AG04450 (cell line): ENCODE data around the gene ITIH6. TPM values are rescaled to one million over a fixed set of nuclear protein-coding genes. Genes with fewer than 3 reads are reported as not detected.
A peak's percentile ranks its signal among the peaks of the same experiment; 100 is the strongest.

Experiments used
- CTCF ChIA-PET: fragments of 300-600, 350-600 bp; formaldehyde crosslinking; extraction: SDS; loops from one replicate; lab custom pipeline; 2022; ENCODE audit warnings: antibody characterized with exemption, inconsistent platforms; lab: Charles Lee
- POLR2A ChIA-PET: fragments of 350-600 bp; formaldehyde crosslinking; extraction: SDS; loops from one replicate; lab custom pipeline; 2021; ENCODE audit warnings: antibody characterized with exemption, inconsistent platforms; lab: Yijun Ruan, JAX
- DNase-seq: peaks from one replicate; pipeline ENCODE4 v3.0.0-alpha.2; 2011; ENCODE audit warnings: low read depth, low spot score
- H3K27ac ChIP-seq: one replicate; pipeline ENCODE4 v1.5.1; 2012; ENCODE audit warnings: low read depth, low read length, control low read depth
- H3K27me3 ChIP-seq: one replicate; pipeline ENCODE4 v1.6.0; 2012; ENCODE audit warnings: low read length; ENCODE audit not compliant: control insufficient read depth, insufficient read depth
- H3K4me3 ChIP-seq: 2 replicates; pipeline ENCODE4 v1.5.1; 2011; ENCODE audit warnings: mild to moderate bottlenecking, low read depth, low read length, control low read depth
- H3K9me3 ChIP-seq: 2 replicates; pipeline ENCODE4 v1.5.1; 2012; ENCODE audit warnings: low read length; ENCODE audit not compliant: control insufficient read depth, insufficient read depth
- CTCF ChIP-seq: IDR thresholded peaks from 2 replicates; pipeline ENCODE4 v1.5.1; 2011; ENCODE audit warnings: low read depth, low read length, control low read depth, inconsistent platforms
- polyA plus RNA-seq: library from polyadenylated mRNA; depleted of rRNA; stranded (reverse); fragments of >200 nt; gene quantifications from 2 replicates; pipeline ENCODE4 v1.2.3, GENCODE V29; 2011

ITIH6 gene
- polyA plus RNA-seq, 1 experiment, result not detected

DNA sequence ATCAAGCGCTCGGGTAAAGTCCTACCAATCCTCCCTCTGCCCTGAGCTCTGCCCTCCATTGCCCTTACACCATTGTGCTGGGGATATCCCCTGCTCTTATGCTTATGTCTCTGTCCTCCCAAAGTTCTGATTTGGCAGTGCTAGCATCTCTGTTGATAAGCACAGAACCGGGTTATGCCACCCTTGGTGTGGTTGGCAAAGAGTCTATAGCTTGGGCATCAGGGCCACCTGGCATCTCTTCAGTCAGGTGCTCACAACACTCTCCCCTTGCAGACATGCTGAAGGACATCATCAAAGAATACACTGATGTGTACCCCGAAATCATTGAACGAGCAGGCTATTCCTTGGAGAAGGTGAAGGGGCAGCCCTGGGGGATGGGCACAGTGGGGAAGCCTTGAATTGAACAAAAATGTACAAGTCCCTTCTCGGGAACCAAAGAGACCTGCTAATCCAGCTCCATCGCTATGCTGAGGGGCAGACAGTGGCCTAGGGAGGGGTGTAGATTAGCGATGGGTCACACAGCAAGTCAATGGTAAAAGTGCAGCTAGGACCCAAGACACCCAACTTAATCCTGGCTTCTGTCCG is 13.3 kb upstream of the ITIH6 start:
- ChIA-PET POLR2A (no interaction called here), CTCF (no interaction called here)
- no peak overlapping the region for H3K27ac ChIP-seq
- DNase-seq, result no peak
- TF ChIP-seq CTCF, result no peak
- no peaks in the 10 kb centered on the region for H3K27me3 ChIP-seq
- H3K4me3 ChIP-seq, result no peak overlapping the region
- no peaks in the 10 kb centered on the region for H3K9me3 ChIP-seq

GRCh38 chrX:54810532-54810931 is 12.5 kb upstream of the ITIH6 start:
- TF ChIP-seq CTCF, result no peak
- Histone ChIP-seq H3K4me3 (peak overlapping the region; percentile 84), H3K9me3 (no peaks in the 10 kb centered on the region), H3K27me3 (no peaks in the 10 kb centered on the region), H3K27ac (no peak overlapping the region)
- DNase-seq, result no peak
- CTCF ChIA-PET, result no interaction called here
- POLR2A ChIA-PET, result interaction anchor here (0.8 kb wide), 1 partner anchor 170 kb away, joined by 3 read pairs; no protein-coding TSS in a partner anchor

DNA sequence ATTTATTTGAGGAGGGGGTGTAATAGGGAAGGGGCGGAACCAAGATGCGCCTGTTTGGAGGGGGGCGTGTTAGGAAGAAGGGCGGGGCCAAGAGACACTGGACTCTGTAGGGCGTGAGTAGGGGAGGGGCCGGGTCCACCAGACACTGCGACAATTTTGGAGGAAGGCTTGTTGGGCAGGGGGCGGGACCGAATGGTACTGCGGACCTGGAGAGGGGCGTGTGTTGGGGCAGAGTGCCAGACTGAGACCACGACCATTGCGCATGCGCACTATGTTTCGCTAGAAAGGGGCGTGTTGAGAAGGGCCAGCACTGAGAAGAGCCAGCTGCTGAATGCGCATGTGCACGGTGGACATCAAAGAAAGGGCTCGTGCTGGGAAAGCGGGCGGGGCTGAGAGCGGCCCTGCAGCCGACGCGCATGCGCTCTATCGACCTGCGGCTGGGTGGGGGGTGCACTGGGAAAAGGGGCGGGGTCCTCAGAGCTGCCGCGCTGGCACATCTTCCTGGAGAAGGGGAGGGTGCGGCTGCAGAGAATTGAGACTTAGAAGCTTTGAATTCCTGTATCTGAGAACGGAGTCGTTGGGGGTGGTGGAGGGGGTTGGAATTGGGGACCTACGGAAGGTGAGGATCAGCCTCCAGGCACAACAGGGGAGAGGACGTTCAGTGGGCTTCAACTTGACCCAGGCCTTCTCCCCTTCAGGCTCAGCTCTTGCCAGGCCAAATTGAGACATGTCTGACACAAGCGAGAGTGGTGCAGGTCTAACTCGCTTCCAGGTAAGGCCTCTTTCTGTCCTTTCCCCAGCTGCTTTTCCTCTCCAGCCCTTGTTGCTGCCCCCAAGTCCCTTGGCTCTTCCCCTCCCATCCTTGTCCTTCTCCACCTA is 10.8 kb upstream of the ITIH6 start:
- no peaks in the 10 kb centered on the region for H3K27me3 ChIP-seq

GRCh38 chrX:54808109-54808604 is 10.1 kb upstream of the ITIH6 start:
- Histone ChIP-seq H3K27ac (peak overlapping the region; percentile 81), H3K27me3 (no peaks in the 10 kb centered on the region), H3K4me3 (peak overlapping the region; percentile 71), H3K9me3 (no peaks in the 10 kb centered on the region)
- ChIA-PET POLR2A (interaction anchor here (0.6 to 1.4 kb wide), 4 partner anchors 9 to 627 kb away, joined by 3 to 9 read pairs (median 4); partner anchors contain the start of gene APEX2), CTCF (no interaction called here)
- no peak for TF ChIP-seq CTCF
- peak; percentile 3 for DNase-seq

More for the DNA sequence above, 10.8 kb upstream of the ITIH6 start:
- TF ChIP-seq CTCF, result no peak
- Histone ChIP-seq H3K27ac (peak overlapping the region; percentile 81), H3K4me3 (peak overlapping the region; percentile 84), H3K9me3 (no peaks in the 10 kb centered on the region)
- ChIA-PET CTCF (no interaction called here), POLR2A (interaction anchor here (0.6 to 1.4 kb wide), 6 partner anchors 9 to 776 kb away, joined by 3 to 9 read pairs (median 4); partner anchors contain the start of gene APEX2)
- peak; percentile 95 for DNase-seq
